Astrocyte (in vitro differentiated cells and primary cell): ENCODE data around the gene USP16. TPM values are rescaled to one million over a fixed set of nuclear protein-coding genes. Genes with fewer than 3 reads are reported as not detected.

Experiments used
- DNase-seq: peaks from one replicate; pipeline ENCODE4 v3.0.0-alpha.2; 2010; ENCODE audit warnings: low read depth
- FAIRE-seq: peaks from 2 replicates; lab custom pipeline; 2011; peaks lifted over from hg19 to GRCh38; lab: Jason Lieb, UNC
- H2AFZ ChIP-seq: 2 replicates; pipeline ENCODE4 v1.6.0; 2012; ENCODE audit warnings: low read depth, low read length, inconsistent platforms
- H3K27ac ChIP-seq: 2 replicates; pipeline ENCODE4 v1.5.1; 2011; ENCODE audit warnings: low read depth, low read length, inconsistent platforms
- H3K27me3 ChIP-seq: 2 replicates; pipeline ENCODE4 v1.6.0; 2011; ENCODE audit warnings: low read length, inconsistent platforms; ENCODE audit not compliant: insufficient read depth
- H3K36me3 ChIP-seq: 2 replicates; pipeline ENCODE4 v1.5.1; 2011; ENCODE audit warnings: low read length, inconsistent platforms; ENCODE audit not compliant: insufficient read depth
- H3K4me1 ChIP-seq: 2 replicates; pipeline ENCODE4 v1.5.1; 2011; ENCODE audit warnings: low read length, inconsistent platforms; ENCODE audit not compliant: insufficient read depth
- H3K4me2 ChIP-seq: 2 replicates; pipeline ENCODE4 v1.6.0; 2012; ENCODE audit warnings: low read length, inconsistent platforms
- H3K4me3 ChIP-seq: 2 replicates; pipeline ENCODE4 v1.5.1; 2011; ENCODE audit warnings: low read depth, mild to moderate bottlenecking, low read length, inconsistent platforms; ENCODE audit not compliant: insufficient read depth
- H3K79me2 ChIP-seq: 2 replicates; pipeline ENCODE4 v1.6.0; 2012; ENCODE audit warnings: mild to moderate bottlenecking, low read length, inconsistent platforms; ENCODE audit not compliant: insufficient read depth
- H3K9ac ChIP-seq: 2 replicates; pipeline ENCODE4 v1.6.0; 2012; ENCODE audit warnings: mild to moderate bottlenecking, low read length, inconsistent platforms
- H3K9me3 ChIP-seq: 2 replicates; pipeline ENCODE4 v1.5.1; 2012; ENCODE audit warnings: low read depth, mild to moderate bottlenecking, low read length, inconsistent platforms; ENCODE audit not compliant: insufficient read depth
- H4K20me1 ChIP-seq: 2 replicates; pipeline ENCODE4 v1.6.0; 2012; ENCODE audit warnings: low read length, inconsistent platforms; ENCODE audit not compliant: insufficient read depth
- H3K27ac Mint-ChIP-seq: one replicate; pipeline ENCODE4 v1.8.0; 2021; ENCODE audit warnings: mild to moderate bottlenecking, mixed read lengths; ENCODE audit not compliant: unreplicated experiment
- H3K27me3 Mint-ChIP-seq: one replicate; pipeline ENCODE4 v1.8.0; 2021; ENCODE audit warnings: low read depth, mixed read lengths; ENCODE audit not compliant: unreplicated experiment
- H3K36me3 Mint-ChIP-seq: one replicate; pipeline ENCODE4 v1.8.0; 2021; ENCODE audit warnings: low read depth, mixed read lengths; ENCODE audit not compliant: unreplicated experiment
- H3K4me1 Mint-ChIP-seq: one replicate; pipeline ENCODE4 v1.8.0; 2021; ENCODE audit warnings: low read depth, mixed read lengths; ENCODE audit not compliant: unreplicated experiment
- H3K4me3 Mint-ChIP-seq: one replicate; pipeline ENCODE4 v1.8.0; 2021; ENCODE audit warnings: mild to moderate bottlenecking, moderate library complexity, mixed read lengths; ENCODE audit not compliant: unreplicated experiment
- H3K9me3 Mint-ChIP-seq: one replicate; pipeline ENCODE4 v1.8.0; 2021; ENCODE audit warnings: mild to moderate bottlenecking, mixed read lengths; ENCODE audit not compliant: unreplicated experiment
- CTCF ChIP-seq: IDR thresholded peaks from 2 replicates; pipeline ENCODE4 v1.5.1; 2011; ENCODE audit warnings: low read depth, mild to moderate bottlenecking, inconsistent platforms, low read length, moderate library complexity; ENCODE audit not compliant: insufficient read depth
- EZH2 ChIP-seq: IDR thresholded peaks from 2 replicates; pipeline ENCODE4 v1.6.1; 2012; ENCODE audit warnings: mild to moderate bottlenecking, low read length, inconsistent platforms; ENCODE audit not compliant: insufficient read depth
- total RNA-seq: library from RNA; stranded (reverse); gene quantifications from 2 replicates; pipeline ENCODE4 v1.2.1, GENCODE V29; 2021

The USP16 gene
- total RNA-seq, 1 donor from 2014 or later = 30.3 TPM

GRCh38 chr21:29084372-29084771, 59.9 kb downstream of the USP16 start:
- peaks cover 6% of the 10 kb centered on the region for H3K4me1 Mint-ChIP-seq
- DNase-seq = no peak
- Histone ChIP-seq H3K79me2 (no peaks in the 10 kb centered on the region), H3K27me3 (no peaks in the 10 kb centered on the region), H3K4me3 (no peak overlapping the region), H4K20me1 (no peaks in the 10 kb centered on the region), H3K27ac (no peak overlapping the region), H3K4me2 (no peak overlapping the region), H3K36me3 (no peaks in the 10 kb centered on the region), H3K9me3 (no peaks in the 10 kb centered on the region), H3K9ac (no peak overlapping the region), H3K4me1 (peaks cover 9% of the 10 kb centered on the region), H2AFZ (no peak overlapping the region)
- no peak overlapping the region for H3K4me3 Mint-ChIP-seq
- H3K27me3 Mint-ChIP-seq = no peaks in the 10 kb centered on the region
- FAIRE-seq = no peak
- H3K36me3 Mint-ChIP-seq = no peaks in the 10 kb centered on the region
- TF ChIP-seq EZH2 = no peak
- no peak for TF ChIP-seq CTCF
- H3K27ac Mint-ChIP-seq = no peak overlapping the region
- no peaks in the 10 kb centered on the region for H3K9me3 Mint-ChIP-seq

DNA sequence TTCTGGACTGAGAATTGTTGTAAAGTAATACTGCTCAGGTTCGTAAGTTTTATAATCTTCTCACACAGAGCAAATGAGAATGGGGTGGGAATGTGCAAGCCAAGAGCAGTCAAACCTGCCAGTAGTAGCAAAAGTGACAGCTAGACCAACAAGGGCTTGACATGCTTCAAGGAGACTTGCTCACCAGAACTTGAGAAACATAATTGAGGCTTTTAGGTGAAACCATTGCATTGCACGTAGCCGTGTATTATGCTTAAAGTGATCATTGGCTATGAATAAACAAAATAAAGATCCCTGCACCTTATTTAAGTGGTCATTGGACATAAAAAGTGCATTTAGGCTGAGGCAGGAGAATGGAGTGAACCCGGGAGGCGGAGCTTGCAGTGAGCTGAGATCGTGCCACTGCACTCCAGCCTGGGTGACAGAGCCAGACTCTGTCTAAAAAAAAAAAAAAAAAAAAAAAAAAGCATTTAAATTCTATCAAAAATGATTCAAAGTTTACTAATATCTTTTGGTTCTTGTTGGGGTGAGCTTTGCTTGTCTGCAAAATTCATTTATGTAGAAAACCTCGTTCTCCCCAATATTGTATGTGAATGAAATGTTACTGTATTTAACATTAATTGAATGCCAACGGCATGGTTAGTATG, 60.8 kb downstream of the USP16 start:
- H3K4me1 Mint-ChIP-seq = peaks cover 3% of the 10 kb centered on the region
- Histone ChIP-seq H3K9ac (no peak overlapping the region), H3K27ac (no peak overlapping the region), H3K4me1 (peaks cover 4% of the 10 kb centered on the region), H3K4me2 (no peak overlapping the region), H3K36me3 (no peaks in the 10 kb centered on the region), H3K4me3 (no peak overlapping the region), H2AFZ (no peak overlapping the region), H3K27me3 (no peaks in the 10 kb centered on the region), H4K20me1 (no peaks in the 10 kb centered on the region), H3K9me3 (no peaks in the 10 kb centered on the region), H3K79me2 (no peaks in the 10 kb centered on the region)
- no peak for DNase-seq
- no peak for FAIRE-seq
- H3K9me3 Mint-ChIP-seq = no peaks in the 10 kb centered on the region
- H3K27me3 Mint-ChIP-seq = no peaks in the 10 kb centered on the region
- TF ChIP-seq CTCF = no peak
- no peak for TF ChIP-seq EZH2
- H3K27ac Mint-ChIP-seq = no peak overlapping the region
- H3K36me3 Mint-ChIP-seq = no peaks in the 10 kb centered on the region
- H3K4me3 Mint-ChIP-seq = no peak overlapping the region

DNA sequence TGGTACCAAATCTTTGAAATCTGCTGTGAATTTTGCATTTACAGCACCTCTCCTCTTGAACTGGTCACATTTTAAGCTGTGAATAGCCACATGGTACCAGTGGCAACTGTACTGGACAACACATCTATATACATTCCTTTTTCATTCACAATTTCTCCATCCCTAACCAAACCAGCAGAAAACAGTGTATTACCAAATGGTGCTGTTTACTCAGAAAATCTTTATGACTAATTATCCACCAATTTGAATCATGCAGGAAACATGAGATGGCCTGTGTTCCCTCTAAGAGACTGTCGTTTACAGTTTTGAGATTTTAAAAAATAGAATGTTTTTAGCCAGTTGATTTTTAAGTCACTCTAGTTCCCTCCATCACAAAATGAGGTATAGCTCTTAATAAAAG, 66.6 kb downstream of the USP16 start:
- TF ChIP-seq EZH2 (no peak), CTCF (no peak)
- Histone ChIP-seq H3K36me3 (no peaks in the 10 kb centered on the region), H3K27me3 (no peaks in the 10 kb centered on the region), H4K20me1 (no peaks in the 10 kb centered on the region), H3K4me3 (no peak overlapping the region), H3K79me2 (no peaks in the 10 kb centered on the region), H3K9me3 (no peaks in the 10 kb centered on the region), H3K9ac (peak overlapping the region; percentile 37), H3K4me1 (peaks cover 20% of the 10 kb centered on the region), H3K27ac (peak overlapping the region; percentile 74), H2AFZ (no peak overlapping the region), H3K4me2 (peak overlapping the region; percentile 27)
- Mint-ChIP-seq H3K4me3 (no peak overlapping the region), H3K27me3 (no peaks in the 10 kb centered on the region), H3K27ac (peak overlapping the region; percentile 77), H3K36me3 (no peaks in the 10 kb centered on the region), H3K9me3 (no peaks in the 10 kb centered on the region), H3K4me1 (peaks cover 27% of the 10 kb centered on the region)
- peak; percentile 9 for FAIRE-seq
- peak; percentile 76 for DNase-seq
